Measurements from ENCODE around the gene MICALL2. TPM values are rescaled to one million over a fixed set of nuclear protein-coding genes. Genes with fewer than 3 reads are reported as not detected.

The MICALL2 gene
- polyA plus RNA-seq, 2 of the 4 experiments (the other 2 are of a cell fraction): 6.1 to 20.6 TPM

GRCh38 chr7:1425292-1426136 lies 33.8 kb downstream of the MICALL2 start:
- no peaks in the 10 kb centered on the region for H3K4me1 ChIP-seq
- H3K4me3 ChIP-seq: no peak overlapping the region
- H3K27ac ChIP-seq: no peak overlapping the region
- H3K4me2 ChIP-seq: no peak overlapping the region
- FAIRE-seq (no peak), ATAC-seq (peak; percentile 58 to 78; a peak in 5 of 6 replicates), DNase-seq (ENCODE audit: low read depth in 1 of 2, low spot score in 1 of 2) (peak in 1 of 2 experiments; percentile 64)
- no peaks in the 10 kb centered on the region for H3K9me3 ChIP-seq
- TF ChIP-seq NPAS2 (CRISPR knock-in tag; IDR thresholded peaks at IDR 0.05; ENCODE audit: borderline replicate concordance): no peak
- peak; percentile 87 for TF ChIP-seq USF2 (IDR thresholded peaks at IDR 0.05)
- no peak for TF ChIP-seq NR3C1 (IDR thresholded peaks at IDR 0.05)
- WGBS (ENCODE audit: missing lambda C conversion rate): 56% methylated on average over 17 of the region's 18 CpGs
- ChIA-PET POLR2A (no interaction called here), CTCF (interaction anchor here (0.7 to 10.9 kb wide), 7 partner anchors 8 to 232 kb away, joined by 3 to 90 read pairs (median 3); no protein-coding TSS in a partner anchor)

- ATAC-seq: no peak
- ChIA-PET CTCF (interaction anchor here (0.6 to 3.9 kb wide), 4 partner anchors 12 to 116 kb away, joined by 3 to 12 read pairs (median 3); no protein-coding TSS in a partner anchor), POLR2A (no interaction called here)
These were observed 35.2 kb downstream of the MICALL2 start for GRCh38 chr7:1424041-1424440.

GRCh38 chr7:1423264-1423811 lies 35.9 kb downstream of the MICALL2 start:
- WGBS (ENCODE audit: missing lambda C conversion rate): 46% methylated on average over 5 of the region's 5 CpGs
- CTCF ChIA-PET: interaction anchor here (0.8 to 2.1 kb wide), 3 partner anchors 9 to 51 kb away, joined by 3 to 20 read pairs (median 4); no protein-coding TSS in a partner anchor
- POLR2A ChIA-PET: no interaction called here
- no peak overlapping the region for H3K27ac ChIP-seq
- no peaks in the 10 kb centered on the region for H3K4me1 ChIP-seq
- DNase-seq (ENCODE audit: low read depth in 1 of 2, low spot score in 1 of 2) (no peak), FAIRE-seq (no peak), ATAC-seq (no peak)
- TF ChIP-seq HDAC2 (IDR thresholded peaks at IDR 0.05) (no peak), RNF2 (IDR thresholded peaks at IDR 0.05; ENCODE audit: borderline replicate concordance, low read depth) (no peak), BCL3 (IDR thresholded peaks at IDR 0.05) (no peak)
- no peaks in the 10 kb centered on the region for H3K9me3 ChIP-seq
- no peak overlapping the region for H3K4me2 ChIP-seq
- H3K4me3 ChIP-seq: no peak overlapping the region

More at GRCh38 chr7:1424041-1424440, 35.2 kb downstream of the MICALL2 start:
- Histone ChIP-seq H3K4me1 (no peaks in the 10 kb centered on the region), H3K9me3 (no peaks in the 10 kb centered on the region), H3K4me3 (no peak overlapping the region), H3K4me2 (no peak overlapping the region), H3K27ac (no peak overlapping the region)
- FAIRE-seq (no peak), DNase-seq (ENCODE audit: low read depth in 1 of 2, low spot score in 1 of 2) (no peak)
- WGBS (ENCODE audit: missing lambda C conversion rate): 73% methylated on average over 12 of the region's 12 CpGs
- no peak for TF ChIP-seq HDAC2 (IDR thresholded peaks at IDR 0.05)
- TF ChIP-seq REST (IDR thresholded peaks at IDR 0.05): no peak
- TF ChIP-seq SREBF2 (IDR thresholded peaks at IDR 0.05): no peak
- no peak for TF ChIP-seq KDM5A (IDR thresholded peaks at IDR 0.05)
- no peak for TF ChIP-seq ZFP36 (IDR thresholded peaks at IDR 0.05; ENCODE audit: borderline replicate concordance, partially characterized antibody)
- TF ChIP-seq ZSCAN20 (CRISPR knock-in tag; IDR thresholded peaks at IDR 0.05): no peak
- no peak for TF ChIP-seq HES2 (IDR thresholded peaks at IDR 0.05)
- no peak for TF ChIP-seq MAX (IDR thresholded peaks at IDR 0.05)

Data from A549 (cell line).